GM12801 (cell line): ENCODE measurements around the gene MAPRE3.

ENCODE experiments used
- CTCF ChIP-seq: IDR thresholded peaks from one replicate; pipeline ENCODE4 v1.5.1; 2011; ENCODE audit warnings: control low read depth; ENCODE audit not compliant: insufficient read length; ENCODE audit errors: extremely low read depth

Gene MAPRE3

DNA sequence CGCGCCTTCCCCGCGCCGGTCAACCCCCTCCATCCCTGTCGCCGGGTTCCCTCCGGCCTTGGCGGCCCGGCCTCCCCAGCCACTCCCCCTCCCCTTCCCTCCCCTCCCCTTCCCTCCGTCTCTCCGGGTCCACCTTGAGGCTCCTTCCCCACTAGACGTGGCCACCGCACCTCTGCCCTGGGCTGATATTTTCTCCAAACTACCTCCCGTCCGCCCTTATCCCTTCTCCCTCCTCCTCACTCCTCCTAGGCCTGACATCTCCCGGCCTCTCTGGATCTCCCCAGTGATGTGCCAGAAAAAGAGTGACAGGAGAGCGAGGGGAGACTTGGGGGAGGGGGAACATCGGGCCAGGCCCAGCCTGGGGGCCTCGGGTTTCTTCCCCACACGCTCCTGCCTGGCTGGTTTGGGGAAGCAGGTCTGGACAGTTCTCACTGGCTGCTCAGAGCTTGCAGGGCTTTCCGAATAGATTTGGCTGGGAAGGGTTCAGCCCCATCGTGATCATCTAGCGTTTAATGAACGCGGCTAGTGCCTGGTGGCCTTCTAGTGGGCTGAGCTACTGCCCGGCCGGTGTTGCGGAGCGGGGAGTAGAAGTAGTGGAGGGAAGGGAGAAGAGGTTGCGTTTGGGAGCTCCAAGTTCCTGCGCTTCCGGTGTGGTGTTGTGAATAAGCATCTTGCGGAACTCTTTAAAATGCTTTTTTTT, 641 bp downstream of the MAPRE3 start:
- no peak for TF ChIP-seq CTCF

- TF ChIP-seq CTCF, result no peak
Observed at GRCh38 chr2:26971911-26972786, 1.7 kb downstream of the MAPRE3 start.

DNA sequence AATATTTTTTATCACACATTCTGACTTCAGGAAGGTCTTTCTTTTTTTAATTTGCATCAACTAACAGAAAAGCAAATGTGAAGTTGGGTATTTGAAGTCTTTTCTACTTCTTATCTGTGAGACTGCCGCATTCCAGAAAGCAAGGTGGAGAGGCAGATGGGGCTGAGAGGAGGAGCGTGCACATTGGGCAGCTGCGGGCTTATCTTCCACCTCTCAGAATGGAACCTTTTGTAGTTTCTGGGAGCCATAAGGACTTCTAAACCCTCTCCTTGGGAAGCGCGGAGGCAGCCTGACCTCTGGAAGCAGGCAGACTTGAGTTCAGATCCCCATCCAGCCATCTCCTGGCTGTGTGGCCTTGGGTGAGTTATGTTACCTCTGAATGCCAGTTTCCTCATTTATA, 3.9 kb downstream of the MAPRE3 start:
- no peak for TF ChIP-seq CTCF

DNA sequence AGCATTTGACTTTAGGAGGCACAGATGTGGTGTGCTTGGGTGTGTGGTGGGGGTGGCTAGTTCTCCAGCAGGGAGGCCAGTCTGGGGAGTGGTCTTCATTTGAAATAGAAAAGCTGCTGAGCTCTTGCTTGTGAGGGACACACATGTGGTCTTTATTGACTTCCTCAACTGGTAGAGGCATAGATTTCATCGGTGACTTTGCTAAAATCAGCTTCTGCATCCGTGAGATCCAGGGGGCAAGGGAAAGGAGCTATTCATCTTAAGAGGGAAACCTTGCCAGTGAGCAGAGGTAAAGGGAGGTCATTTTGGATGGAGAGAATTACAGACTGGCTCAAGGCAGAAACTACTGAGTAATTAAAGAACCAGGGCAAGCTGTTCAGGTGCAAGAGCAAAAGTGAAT, 4.7 kb downstream of the MAPRE3 start:
- TF ChIP-seq CTCF, result no peak

GRCh38 chr2:26975656-26976055, 5.2 kb downstream of the MAPRE3 start:
- TF ChIP-seq CTCF, result no peak

- TF ChIP-seq CTCF, result no peak
Observed at GRCh38 chr2:26976237-26976636, 5.8 kb downstream of the MAPRE3 start.

GRCh38 chr2:26977012-26977411, 6.6 kb downstream of the MAPRE3 start:
- TF ChIP-seq CTCF, result no peak
